SK-MEL-5 (cell line): ENCODE results near the gene SLC12A5. TPM values are rescaled to one million over a fixed set of nuclear protein-coding genes. Genes with fewer than 3 reads are reported as not detected.
A peak's percentile ranks its signal among the peaks of the same experiment; 100 is the strongest.

ENCODE experiments used
- DNase-seq: peaks from one replicate; pipeline ENCODE4 v3.0.0-alpha.2; 2016; ENCODE audit warnings: low read depth, low spot score
- in situ Hi-C: cut with HindIII; loops from 2 replicates; pipeline ENCODE4 v1.10.0; 2016; ENCODE audit warnings: low sequenced_read_pairs, high pct_unique_total_duplicates, low pct_unique_long_range_greater_than_20kb
- total RNA-seq: library from RNA; depleted of rRNA; stranded (reverse); fragments of >200 nt; shearing (Covaris generic); gene quantifications from 2 replicates; pipeline ENCODE4 v1.2.3, GENCODE V29; 2014

Gene SLC12A5
- total RNA-seq, 1 experiment from 2014 or later: 0.74 TPM

DNA sequence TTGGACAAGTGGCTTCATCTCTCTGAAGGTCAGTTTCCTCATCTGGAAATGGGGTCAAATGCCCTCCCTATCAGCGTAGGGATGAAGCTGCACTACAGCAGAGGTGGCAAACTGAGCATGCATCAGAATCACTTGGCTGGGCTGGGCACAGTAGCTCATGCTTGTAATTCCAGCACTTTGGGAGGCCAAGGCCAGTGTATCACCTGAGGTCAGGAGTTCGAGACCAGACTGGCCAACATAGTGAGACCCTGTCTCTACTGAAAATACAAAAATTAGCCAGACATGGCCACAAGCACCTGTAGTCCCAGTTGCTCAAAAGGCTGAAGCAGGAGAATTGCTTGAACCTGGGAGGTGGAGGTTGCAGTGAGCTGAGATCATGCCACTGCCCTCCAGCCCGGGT is 27.0 kb upstream of the SLC12A5 start:
- DNase-seq: no peak
- in situ Hi-C loops: no loop called here

DNA sequence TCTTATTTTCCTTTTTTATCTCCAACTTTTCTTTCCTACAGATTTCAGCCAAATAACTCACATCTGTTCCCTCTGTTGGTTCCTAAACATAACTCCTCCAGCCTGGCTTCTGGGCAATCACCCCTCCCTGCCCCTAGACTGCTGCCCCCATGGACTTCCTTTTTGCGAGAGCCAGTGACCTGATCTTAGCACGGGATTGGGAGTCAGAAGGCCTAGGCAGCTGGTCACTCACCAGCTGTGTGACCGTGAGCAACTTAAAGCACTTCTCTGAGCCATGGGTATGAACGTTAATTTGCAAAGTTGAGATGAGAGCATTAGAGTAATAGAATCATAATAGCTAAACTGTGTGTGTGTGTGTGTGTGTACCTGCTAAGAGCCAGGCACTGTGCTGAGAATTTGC is 24.8 kb upstream of the SLC12A5 start:
- in situ Hi-C loops: no loop called here
- no peak for DNase-seq

DNA sequence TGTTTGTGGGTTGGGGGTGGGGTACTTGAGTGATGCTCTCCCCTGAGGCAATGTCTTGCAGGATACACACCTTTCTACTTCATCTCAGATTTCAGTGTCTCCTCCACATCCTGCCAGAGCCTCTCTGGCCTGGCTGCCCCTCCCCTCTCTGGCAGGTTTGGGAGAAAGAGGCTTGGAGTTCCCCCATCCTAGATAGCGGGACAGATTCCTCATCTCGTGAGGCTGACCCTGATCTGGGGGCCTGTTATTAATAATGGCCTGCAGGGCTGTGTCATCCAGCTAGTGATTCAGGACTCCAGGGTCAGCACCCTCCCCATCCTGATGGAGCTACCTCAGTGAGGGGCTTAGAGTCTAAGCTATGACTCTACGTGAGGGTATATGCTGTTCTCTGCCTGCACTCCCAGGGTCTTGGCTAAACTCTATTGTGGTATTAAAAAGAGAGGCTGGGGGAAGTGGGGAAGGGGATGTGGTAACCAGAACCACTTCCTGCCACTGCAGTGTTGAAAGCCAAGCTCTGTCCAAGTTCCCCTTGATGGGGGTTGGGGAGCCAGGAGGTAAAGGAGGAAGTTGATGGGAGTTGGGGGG is 24.0 kb upstream of the SLC12A5 start:
- in situ Hi-C loops: no loop called here
- DNase-seq: no peak

DNA sequence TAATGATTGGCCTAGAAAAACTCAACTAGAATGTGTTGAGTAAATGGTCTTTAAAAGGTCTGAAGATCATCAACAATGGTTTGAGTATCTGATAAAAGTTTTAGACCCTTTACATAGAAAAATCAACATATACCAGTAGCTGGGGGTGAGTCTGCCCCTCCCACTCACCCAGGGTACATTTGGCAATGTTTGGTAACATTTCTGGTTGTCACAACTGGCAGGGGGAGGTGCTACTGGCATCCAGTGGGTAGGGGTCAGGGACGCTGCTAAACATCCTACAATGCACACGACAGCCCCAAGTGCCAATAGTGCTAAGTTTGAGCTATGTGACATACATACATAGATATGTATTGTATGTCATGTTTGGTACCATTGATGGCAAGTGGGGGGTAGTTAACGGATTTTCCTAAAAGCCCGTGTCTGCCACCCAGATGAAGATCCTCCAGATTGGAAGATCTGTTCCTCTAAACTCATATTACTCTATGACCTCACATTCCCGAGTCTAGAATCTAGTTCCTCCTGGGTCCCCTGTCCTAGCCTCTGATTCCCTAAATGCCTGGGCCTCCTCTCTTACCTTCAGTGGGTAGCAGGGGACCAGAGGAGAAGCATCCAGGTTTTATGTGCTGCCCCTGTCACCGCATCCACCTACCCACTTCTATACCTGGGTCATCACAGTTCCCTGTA is 22.9 kb upstream of the SLC12A5 start:
- no peak for DNase-seq
- in situ Hi-C loops: no loop called here

DNA sequence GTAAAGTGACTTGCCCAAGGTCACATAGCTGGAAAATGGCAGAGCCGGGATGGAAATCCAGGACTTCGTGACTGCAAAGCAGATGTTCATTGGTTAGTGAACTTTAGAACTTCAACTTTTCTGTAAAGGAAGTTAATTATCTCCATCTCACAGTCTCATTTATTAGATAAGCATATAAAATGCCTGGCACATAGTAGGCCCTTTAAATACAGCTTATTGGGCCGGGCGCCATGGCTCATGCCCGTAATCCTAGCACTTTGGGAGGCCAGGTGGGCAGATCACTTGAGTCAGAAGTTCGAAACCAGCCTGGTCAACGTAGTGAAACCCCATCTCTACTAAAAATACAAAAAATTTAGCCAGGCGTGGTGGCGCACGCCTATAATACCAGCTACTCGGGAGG is 22.1 kb upstream of the SLC12A5 start:
- no peak for DNase-seq
- in situ Hi-C loops: no loop called here

DNA sequence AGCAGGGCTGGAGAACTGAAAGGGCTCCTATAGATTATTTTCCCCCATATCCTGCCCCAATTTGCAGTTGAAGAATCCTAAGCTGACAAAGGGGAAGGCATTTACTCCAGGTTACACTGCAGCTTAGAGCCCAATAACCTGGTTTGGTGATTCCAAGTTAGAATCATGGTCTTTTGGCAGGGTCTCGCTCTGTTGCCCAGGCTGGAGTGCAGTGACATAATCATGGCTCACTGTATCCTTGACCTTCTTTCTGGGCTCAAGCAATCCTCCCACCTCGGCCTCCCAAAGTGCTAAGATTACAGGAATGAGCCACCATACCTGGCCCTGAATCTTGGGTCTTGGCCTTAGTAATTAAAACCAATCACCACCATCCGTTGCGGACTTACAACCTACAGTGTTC is 21.3 kb upstream of the SLC12A5 start:
- DNase-seq: no peak
- in situ Hi-C loops: no loop called here

DNA sequence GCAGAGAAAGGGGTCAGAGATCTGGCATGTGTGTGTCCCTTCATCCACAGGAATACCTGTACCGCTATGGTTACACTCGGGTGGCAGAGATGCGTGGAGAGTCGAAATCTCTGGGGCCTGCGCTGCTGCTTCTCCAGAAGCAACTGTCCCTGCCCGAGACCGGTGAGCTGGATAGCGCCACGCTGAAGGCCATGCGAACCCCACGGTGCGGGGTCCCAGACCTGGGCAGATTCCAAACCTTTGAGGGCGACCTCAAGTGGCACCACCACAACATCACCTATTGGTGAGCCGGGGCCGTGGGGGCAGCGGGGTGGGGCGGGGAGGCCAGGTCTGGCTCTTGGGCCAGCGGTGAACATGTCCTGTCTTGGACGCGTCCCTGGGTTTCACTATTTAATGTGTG is 19.2 kb upstream of the SLC12A5 start:
- no peak for DNase-seq
- in situ Hi-C loops: no loop called here

DNA sequence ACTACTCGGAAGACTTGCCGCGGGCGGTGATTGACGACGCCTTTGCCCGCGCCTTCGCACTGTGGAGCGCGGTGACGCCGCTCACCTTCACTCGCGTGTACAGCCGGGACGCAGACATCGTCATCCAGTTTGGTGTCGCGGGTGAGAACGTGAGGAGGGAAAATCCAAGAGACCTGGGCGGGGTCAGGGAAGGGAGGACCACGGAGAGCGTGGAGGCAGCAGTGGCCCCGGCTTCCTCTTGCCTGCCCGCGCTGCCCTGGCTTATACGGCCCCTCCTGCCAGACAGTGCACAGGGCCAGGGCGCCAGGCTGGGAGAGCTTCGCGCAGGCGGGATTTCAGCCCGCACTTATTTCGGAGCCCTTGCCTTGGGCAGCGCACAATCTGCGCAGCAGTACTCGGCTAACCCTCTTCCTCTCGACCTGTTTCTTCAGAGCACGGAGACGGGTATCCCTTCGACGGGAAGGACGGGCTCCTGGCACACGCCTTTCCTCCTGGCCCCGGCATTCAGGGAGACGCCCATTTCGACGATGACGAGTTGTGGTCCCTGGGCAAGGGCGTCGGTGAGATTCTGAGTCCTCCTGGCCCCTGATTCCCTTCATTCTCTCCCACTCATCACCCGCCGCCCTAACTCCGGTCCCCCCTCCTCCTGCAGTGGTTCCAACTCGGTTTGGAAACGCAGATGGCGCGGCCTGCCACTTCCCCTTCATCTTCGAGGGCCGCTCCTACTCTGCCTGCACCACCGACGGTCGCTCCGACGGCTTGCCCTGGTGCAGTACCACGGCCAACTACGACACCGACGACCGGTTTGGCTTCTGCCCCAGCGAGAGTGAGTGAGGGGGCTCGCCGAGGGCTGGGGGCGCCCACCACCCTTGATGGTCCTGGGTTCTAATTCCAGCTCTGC is 18.3 kb upstream of the SLC12A5 start:
- in situ Hi-C loops: no loop called here
- no peak for DNase-seq

DNA sequence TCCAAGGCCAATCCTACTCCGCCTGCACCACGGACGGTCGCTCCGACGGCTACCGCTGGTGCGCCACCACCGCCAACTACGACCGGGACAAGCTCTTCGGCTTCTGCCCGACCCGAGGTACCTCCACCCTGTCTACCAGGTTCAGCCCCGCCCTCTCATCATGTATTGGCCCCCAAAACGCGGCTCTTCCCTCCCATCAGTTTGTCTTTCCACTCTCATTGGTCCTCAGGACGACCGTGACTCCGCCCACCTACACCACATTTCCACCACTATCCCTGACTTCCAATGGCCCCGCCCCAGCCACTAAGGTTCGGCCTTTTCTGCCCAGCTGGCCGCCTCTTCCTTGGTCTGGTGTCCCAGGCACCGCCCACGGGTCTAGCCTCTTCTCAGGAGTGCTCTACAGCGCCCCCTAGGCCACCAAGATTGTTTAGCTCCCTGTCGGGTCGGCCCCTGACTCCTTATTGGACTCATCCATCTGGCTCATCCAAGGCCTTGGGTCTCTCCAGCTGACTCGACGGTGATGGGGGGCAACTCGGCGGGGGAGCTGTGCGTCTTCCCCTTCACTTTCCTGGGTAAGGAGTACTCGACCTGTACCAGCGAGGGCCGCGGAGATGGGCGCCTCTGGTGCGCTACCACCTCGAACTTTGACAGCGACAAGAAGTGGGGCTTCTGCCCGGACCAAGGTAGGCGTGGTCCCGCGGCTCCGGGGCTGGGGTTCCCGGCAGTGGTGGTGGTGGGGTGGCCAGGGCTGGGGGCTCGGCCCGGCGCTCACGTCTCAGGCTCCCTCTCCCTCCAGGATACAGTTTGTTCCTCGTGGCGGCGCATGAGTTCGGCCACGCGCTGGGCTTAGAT is 17.2 kb upstream of the SLC12A5 start:
- in situ Hi-C loops: no loop called here
- peak; percentile 77 for DNase-seq

DNA sequence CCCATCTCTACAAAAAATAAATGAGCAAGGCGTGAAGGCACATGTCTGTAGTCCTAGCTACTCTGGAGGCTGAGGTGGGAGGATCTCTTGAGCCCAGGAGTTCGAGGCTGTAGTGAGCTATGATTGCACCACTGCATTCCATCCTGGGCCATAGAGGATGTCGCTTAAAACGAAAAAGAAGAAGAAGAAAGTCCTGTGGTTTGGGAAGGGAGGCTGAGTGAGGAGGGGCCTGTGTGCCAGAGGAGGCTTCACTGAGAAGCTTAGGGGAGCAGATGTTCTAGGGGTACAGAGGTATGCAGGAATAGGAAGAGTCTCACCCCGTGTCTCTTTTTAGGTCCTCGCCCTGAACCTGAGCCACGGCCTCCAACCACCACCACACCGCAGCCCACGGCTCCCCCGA is 16.1 kb upstream of the SLC12A5 start:
- in situ Hi-C loops: no loop called here

DNA sequence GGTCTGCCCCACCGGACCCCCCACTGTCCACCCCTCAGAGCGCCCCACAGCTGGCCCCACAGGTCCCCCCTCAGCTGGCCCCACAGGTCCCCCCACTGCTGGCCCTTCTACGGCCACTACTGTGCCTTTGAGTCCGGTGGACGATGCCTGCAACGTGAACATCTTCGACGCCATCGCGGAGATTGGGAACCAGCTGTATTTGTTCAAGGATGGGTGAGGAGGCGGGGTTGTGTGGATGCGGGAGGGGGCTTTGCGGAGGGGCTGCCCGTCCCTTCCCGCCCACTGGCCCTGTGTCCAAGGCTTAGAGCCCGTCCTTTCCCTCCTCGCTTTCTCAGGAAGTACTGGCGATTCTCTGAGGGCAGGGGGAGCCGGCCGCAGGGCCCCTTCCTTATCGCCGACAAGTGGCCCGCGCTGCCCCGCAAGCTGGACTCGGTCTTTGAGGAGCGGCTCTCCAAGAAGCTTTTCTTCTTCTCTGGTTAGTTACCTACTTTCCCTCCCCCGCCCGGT is 15.6 kb upstream of the SLC12A5 start:
- in situ Hi-C loops: no loop called here
- DNase-seq: no peak

More for the DNA sequence above, 16.1 kb upstream of the SLC12A5 start:
- no peak for DNase-seq

DNA sequence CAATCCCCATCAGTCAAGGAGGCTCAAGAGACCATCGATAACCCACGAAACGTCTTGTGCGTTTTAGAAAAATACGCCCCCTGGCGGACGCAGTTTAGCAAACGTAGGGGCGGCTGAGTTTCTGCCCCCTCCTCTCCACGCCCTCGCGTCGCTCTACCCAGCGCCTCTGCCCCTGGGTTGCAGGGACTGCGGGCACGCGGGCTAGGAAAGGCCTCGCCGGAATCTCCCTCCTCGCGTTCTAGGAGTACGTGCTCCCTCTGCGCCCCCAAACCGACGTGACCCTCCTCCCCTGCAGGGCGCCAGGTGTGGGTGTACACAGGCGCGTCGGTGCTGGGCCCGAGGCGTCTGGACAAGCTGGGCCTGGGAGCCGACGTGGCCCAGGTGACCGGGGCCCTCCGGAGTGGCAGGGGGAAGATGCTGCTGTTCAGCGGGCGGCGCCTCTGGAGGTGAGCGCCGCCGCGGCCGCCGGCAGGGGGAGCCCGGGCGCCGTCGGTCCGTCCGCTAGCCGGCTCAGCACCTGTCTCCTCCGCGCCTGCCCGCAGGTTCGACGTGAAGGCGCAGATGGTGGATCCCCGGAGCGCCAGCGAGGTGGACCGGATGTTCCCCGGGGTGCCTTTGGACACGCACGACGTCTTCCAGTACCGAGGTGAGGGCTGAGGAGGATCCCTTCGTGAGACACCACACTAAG is 15.0 kb upstream of the SLC12A5 start:
- peak; percentile 65 for DNase-seq
- in situ Hi-C loops: no loop called here

DNA sequence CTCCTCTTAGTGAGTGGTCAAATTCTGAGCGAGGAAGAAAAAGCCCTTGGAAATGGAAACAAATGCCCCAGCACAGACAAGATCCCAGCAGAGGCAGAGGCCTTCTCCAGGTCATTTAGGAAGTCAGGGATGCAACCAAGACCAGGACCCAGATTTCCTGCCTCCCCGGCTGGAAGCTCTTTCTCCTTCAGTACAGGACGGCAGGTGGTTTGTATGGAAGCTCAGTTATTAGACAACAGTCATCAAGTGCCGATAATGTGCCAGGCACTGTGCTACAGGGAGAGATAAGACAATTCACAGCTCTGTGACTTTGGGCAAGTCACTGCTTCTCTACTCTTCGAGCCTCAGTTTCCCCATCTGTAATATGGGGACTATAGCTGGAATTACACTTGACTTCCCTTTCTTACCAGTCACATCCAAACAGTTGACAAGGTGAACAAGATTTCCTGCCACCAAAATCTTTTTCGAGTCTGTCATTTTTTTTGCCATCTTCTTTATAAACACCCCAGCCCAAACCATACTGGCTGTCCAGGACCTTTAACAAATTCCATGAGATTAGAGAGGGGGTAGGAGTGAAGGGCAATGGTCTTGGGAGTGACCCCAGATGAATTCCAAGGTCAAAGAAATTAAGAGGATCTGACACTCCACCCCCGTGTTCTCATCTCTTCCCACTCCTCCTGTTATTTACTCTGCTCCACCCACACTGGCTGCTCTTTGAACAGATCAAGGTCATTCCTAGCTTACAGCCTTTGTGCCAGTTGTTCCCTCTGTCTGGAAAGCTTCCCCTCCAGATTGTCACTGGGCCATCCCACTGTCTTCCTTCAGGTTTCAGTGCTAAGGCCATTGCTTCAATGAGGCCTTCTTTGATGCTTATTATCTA is 14.3 kb upstream of the SLC12A5 start:
- in situ Hi-C loops: no loop called here
- DNase-seq: no peak

DNA sequence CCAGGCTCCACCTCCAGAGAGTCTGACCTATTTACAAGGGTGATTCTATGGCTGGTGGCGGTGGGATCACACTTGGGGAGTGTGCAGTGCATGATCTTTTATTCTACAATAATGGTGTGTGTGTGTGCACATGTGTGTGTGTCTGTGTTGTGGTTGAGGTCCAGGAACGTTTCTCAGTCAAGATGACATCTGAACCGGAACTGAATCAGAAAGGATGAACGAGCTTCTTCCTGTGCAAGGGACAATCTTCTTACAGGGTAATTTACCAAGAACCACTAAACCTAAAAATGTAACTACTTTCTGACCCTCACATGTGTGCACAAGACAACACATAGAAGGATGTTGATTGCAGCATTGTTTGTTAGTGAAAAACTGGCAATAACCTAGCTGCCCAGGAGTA is 11.7 kb upstream of the SLC12A5 start:
- DNase-seq: no peak
- in situ Hi-C loops: no loop called here

DNA sequence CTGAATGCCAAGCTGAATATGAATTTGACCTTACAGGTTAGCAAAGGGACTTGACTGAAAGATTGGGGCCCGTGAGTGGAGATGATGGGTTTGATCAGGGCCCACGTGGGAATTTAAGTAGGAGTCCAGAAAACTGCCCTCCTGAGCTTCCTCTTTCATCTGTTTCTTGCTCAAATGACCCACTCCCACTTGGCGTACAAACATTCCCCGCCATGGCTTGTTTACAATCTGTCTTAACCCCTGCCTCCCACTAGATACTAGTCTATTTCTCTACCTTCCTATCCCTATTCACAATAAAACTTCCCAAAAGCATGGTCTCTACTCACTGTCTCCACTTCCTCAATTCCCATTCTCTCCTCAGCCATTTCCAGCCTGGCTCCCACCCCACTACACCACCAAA is 10.9 kb upstream of the SLC12A5 start:
- no peak for DNase-seq
- in situ Hi-C loops: no loop called here

DNA sequence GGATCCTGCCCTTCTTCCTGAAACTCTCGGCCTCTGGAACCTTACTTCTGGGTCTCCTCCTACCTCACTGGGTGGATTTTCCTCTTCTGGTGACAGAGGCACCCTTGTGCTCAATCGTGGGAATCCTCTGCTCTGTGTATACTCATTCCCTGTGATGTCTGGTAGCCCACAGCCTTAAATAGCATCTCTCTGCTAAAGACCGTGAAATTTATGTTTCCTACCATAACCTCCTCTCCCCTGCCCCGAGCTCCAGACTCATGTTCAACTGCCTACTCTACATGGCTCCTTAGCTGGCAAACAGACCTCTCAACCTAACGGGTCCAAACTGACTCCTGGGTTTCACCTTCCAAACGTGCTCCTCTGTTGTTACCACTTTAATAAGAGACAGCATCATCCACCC is 10.4 kb upstream of the SLC12A5 start:
- no peak for DNase-seq
- in situ Hi-C loops: no loop called here
